SU-DHL-6 (cell line): ENCODE measurements around the gene FCN2.
A peak's percentile ranks its signal among the peaks of the same experiment; 100 is the strongest.

Experiments used
- H2AFZ ChIP-seq: fragments of 200-600 bp; sonication (generic); 2 replicates; pipeline ENCODE4 v1.6.1; 2014; ENCODE audit warnings: low read depth, mild to moderate bottlenecking, moderate library complexity, mixed read lengths, antibody characterized with exemption, low read length; ENCODE audit not compliant: severe bottlenecking
- H3F3A ChIP-seq: fragments of 200-600 bp; shearing (Covaris generic); 2 replicates; pipeline ENCODE4 v1.6.0; 2016; ENCODE audit warnings: antibody characterized with exemption, mild to moderate bottlenecking; ENCODE audit not compliant: insufficient read depth
- H3K27ac ChIP-seq: fragments of 200-600 bp; sonication (generic); 2 replicates; pipeline ENCODE4 v1.5.1; 2016; ENCODE audit warnings: low read depth, mild to moderate bottlenecking, low read length, moderate library complexity, mixed read lengths
- H3K27me3 ChIP-seq: fragments of 200-600 bp; sonication (generic), shearing (Covaris generic); 2 replicates; pipeline ENCODE4 v1.6.0; 2014; ENCODE audit warnings: mild to moderate bottlenecking, low read length
- H3K36me3 ChIP-seq: fragments of 200-600 bp; sonication (generic); 2 replicates; pipeline ENCODE4 v1.6.1; 2014; ENCODE audit warnings: mild to moderate bottlenecking, low read length, mixed read lengths
- H3K4me2 ChIP-seq: fragments of 300-600, 200-600 bp; shearing (Covaris generic), sonication (generic); 2 replicates; pipeline ENCODE4 v1.6.0; 2014; ENCODE audit warnings: low read length, low read depth, mild to moderate bottlenecking; ENCODE audit not compliant: poor library complexity, severe bottlenecking
- H3K4me3 ChIP-seq: fragments of 200-600 bp; sonication (generic); 2 replicates; pipeline ENCODE4 v1.5.1; 2014; ENCODE audit warnings: antibody characterized with exemption, low read length, mild to moderate bottlenecking, mixed read lengths; ENCODE audit not compliant: insufficient read depth, poor library complexity, severe bottlenecking
- H3K79me2 ChIP-seq: fragments of 200-600 bp; sonication (generic); 2 replicates; pipeline ENCODE4 v1.6.1; 2014; ENCODE audit warnings: mild to moderate bottlenecking, low read length, moderate library complexity; ENCODE audit not compliant: insufficient read depth
- H3K9ac ChIP-seq: fragments of 200-600 bp; sonication (generic); 2 replicates; pipeline ENCODE4 v1.7.0; 2014; ENCODE audit warnings: mild to moderate bottlenecking, low read length
- H3K9me2 ChIP-seq: fragments of 200-600 bp; sonication (generic); replicated peaks from 2 replicates; pipeline ENCODE4 v1.6.1; 2014; ENCODE audit warnings: low read length; ENCODE audit not compliant: insufficient read depth
- H3K9me3 ChIP-seq: fragments of 200-600 bp; sonication (generic); 2 replicates; pipeline ENCODE4 v1.6.1; 2014; ENCODE audit warnings: low read length, mixed read lengths; ENCODE audit not compliant: insufficient read depth
- H4K20me1 ChIP-seq: fragments of 200-600 bp; sonication (generic); 2 replicates; pipeline ENCODE4 v1.6.1; 2014; ENCODE audit warnings: low read depth, mild to moderate bottlenecking, antibody characterized with exemption, low read length, moderate library complexity, mixed read lengths
- CTCF ChIP-seq: fragments of 200-600 bp; sonication (generic); IDR thresholded peaks from one replicate; pipeline ENCODE4 v1.5.1; 2017; ENCODE audit warnings: antibody characterized with exemption, mild to moderate bottlenecking, low read length, moderate library complexity; ENCODE audit not compliant: insufficient read depth, poor library complexity, severe bottlenecking
- EZH2phosphoT487 ChIP-seq: fragments of 200-600 bp; sonication (generic), shearing (Covaris generic); conservative IDR thresholded peaks from 2 replicates; pipeline ENCODE4 v1.6.1; 2018; ENCODE audit warnings: mild to moderate bottlenecking, antibody characterized with exemption, low read length, moderate library complexity, mixed read lengths

The FCN2 gene

GRCh38 chr9:134899818-134900217, 19.2 kb downstream of the FCN2 start:
- H3K27me3 ChIP-seq = no peaks in the 10 kb centered on the region
- 0 out of 2 replicates have a peak, but pooled peaks cover 4% of the 10 kb centered on the region for H3K36me3 ChIP-seq
- TF ChIP-seq CTCF = no peak

GRCh38 chr9:134902936-134903335, 22.3 kb downstream of the FCN2 start:
- no peak overlapping the region for H3K4me3 ChIP-seq
- no peak overlapping the region for H2AFZ ChIP-seq
- H3K9me3 ChIP-seq = no peaks in the 10 kb centered on the region; the same call in 1 of the 2 replicates
- no peak overlapping the region for H3K4me2 ChIP-seq
- H3K9me2 ChIP-seq = no peaks in the 10 kb centered on the region
- 0 out of 2 replicates have a peak, but pooled peaks cover 4% of the 10 kb centered on the region for H3K36me3 ChIP-seq
- no peaks in the 10 kb centered on the region for H3K27me3 ChIP-seq
- no peaks in the 10 kb centered on the region for H4K20me1 ChIP-seq
- H3K9ac ChIP-seq = no peak overlapping the region
- H3K79me2 ChIP-seq = no peaks in the 10 kb centered on the region
- peaks cover 13% of the 10 kb centered on the region; the same call in 1 of the 2 replicates for H3F3A ChIP-seq
- no peak for TF ChIP-seq CTCF
- TF ChIP-seq EZH2phosphoT487 = no peak
- no peak overlapping the region for H3K27ac ChIP-seq

More at GRCh38 chr9:134899818-134900217, 19.2 kb downstream of the FCN2 start:
- Histone ChIP-seq H3K4me3 (no peak overlapping the region), H4K20me1 (no peaks in the 10 kb centered on the region), H3K9me2 (no peaks in the 10 kb centered on the region), H3K9ac (no peak overlapping the region), H3K27ac (peak overlapping the region; percentile 68), H2AFZ (no peak overlapping the region), H3K4me2 (peak overlapping the region; percentile 43), H3F3A (peaks cover 13% of the 10 kb centered on the region; the same call in 1 of the 2 replicates), H3K9me3 (no peaks in the 10 kb centered on the region; the same call in 1 of the 2 replicates), H3K79me2 (no peaks in the 10 kb centered on the region)

- Histone ChIP-seq H3F3A (no peaks in the 10 kb centered on the region), H3K27me3 (no peaks in the 10 kb centered on the region), H3K36me3 (no peaks in the 10 kb centered on the region), H3K79me2 (no peaks in the 10 kb centered on the region), H3K27ac (peak overlapping the region; percentile 84), H3K9ac (peak overlapping the region; percentile 14; the same call in 1 of the 2 replicates), H3K4me2 (peak overlapping the region; percentile 32), H3K9me3 (no peaks in the 10 kb centered on the region), H3K4me3 (no peak overlapping the region), H2AFZ (no peak overlapping the region), H4K20me1 (no peaks in the 10 kb centered on the region), H3K9me2 (no peaks in the 10 kb centered on the region)
- TF ChIP-seq EZH2phosphoT487 (no peak), CTCF (no peak)
Measured at GRCh38 chr9:134908524-134909309, 28.1 kb downstream of the FCN2 start.
